GM20000 (cell line): Measurements from ENCODE around the gene COLEC12.

ENCODE experiments used
- DNase-seq: peaks from one replicate; pipeline ENCODE4 v3.0.0; 2012; ENCODE audit warnings: low spot score
- CTCF ChIP-seq: IDR thresholded peaks from 2 replicates; pipeline ENCODE4 v1.5.1; 2012; ENCODE audit warnings: mild to moderate bottlenecking, control low read depth; ENCODE audit errors: extremely low read depth, missing control alignments

The COLEC12 gene

DNA sequence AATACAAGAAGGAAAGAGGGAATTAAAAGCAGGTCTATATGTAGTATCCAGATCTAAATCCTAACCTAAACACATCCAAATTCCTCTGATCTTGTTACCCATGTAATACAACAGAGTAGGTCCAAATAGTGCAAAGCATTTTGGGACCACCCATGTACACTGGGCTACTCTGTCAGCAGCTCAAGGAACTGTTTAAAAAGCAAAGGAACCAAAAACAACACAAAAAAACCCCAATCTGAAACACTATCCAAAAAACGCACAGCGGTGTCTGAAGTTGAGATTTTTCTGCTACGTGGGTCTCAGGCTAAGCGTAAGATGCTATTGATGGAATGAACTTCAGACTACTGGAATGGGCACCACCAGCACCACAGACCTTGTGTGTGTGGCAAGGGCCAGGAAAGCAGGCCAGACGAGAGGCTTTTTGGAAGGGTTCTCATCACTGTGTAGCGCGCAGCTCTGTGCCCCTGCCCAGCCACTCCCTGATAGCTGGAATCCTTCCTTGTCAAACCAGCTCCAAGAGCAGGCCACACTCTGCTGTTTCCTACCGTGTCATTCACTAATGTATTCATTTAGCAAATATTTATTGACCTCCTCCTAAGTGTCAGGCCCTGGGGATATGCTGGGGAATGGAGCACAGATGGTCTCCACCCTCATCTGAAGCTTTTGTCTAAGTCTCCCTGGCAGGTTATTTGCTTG is 101.4 kb downstream of the COLEC12 start:
- TF ChIP-seq CTCF: no peak
- DNase-seq: no peak

GRCh38 chr18:396556-396955 is 103.9 kb downstream of the COLEC12 start:
- TF ChIP-seq CTCF: no peak
- no peak for DNase-seq

- no peak for TF ChIP-seq CTCF
- DNase-seq: no peak
Observed at GRCh38 chr18:396251-396555, 104.3 kb downstream of the COLEC12 start.

DNA sequence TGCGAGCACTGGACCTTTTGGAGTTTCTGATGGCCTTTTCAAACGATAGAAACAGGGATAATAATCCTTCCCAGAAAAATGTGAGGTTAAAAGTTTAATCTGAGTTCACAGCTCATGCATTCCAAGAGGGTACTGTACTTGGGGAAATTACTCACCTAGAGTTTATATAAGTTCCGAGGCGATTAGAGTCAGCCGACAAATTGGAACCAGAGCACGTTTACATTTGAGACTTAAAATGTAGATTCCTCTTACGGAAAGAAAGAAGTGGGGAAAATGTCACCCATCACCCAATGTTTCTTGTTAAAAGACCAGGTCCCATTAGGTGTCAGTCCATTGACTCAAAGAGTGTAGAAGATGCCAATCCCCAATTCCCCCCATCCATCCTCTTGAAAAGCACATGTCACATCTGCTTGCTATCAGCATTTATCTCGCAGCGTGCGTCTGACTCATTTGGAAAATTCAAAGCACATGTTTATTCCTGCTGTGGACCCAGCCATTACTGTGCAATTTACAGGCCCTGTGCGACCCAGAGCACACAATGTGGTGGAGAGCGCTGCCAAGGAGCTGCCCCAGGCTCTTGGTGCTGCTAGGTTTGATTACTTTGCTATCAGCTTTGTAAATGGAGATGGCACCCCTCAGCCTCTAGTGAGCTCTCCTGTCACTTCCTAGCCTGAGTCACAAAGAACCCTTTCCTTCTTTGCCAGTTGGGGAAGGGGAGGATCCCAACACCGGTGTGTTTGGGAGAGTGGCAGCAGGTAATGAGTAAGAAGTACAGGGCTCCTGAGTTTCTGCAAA is 104.8 kb downstream of the COLEC12 start:
- DNase-seq: no peak
- no peak for TF ChIP-seq CTCF

DNA sequence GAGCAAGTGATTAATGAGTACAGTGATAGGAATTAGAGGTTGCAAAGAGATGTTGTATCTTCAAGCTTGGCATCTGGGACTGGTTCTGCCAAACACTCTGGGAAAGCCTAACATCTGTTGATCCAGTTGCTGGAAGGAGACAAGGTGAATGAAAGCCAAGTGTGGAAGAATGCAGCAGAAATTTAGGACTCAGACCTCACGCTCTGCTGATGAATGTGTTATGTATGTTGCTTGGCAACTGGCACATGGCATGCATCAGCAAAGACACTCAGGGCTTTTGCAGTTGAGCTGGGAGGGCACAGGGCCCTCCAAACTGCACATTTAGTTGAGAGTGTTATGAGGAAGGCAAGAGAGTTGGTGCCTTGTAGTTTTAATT is 105.5 kb downstream of the COLEC12 start:
- DNase-seq: no peak
- no peak for TF ChIP-seq CTCF

- TF ChIP-seq CTCF: no peak
- no peak for DNase-seq
Observed at GRCh38 chr18:394262-394986, 106.1 kb downstream of the COLEC12 start.

GRCh38 chr18:393574-393957 is 106.9 kb downstream of the COLEC12 start:
- no peak for TF ChIP-seq CTCF

More at GRCh38 chr18:393574-393957, 106.9 kb downstream of the COLEC12 start:
- no peak for DNase-seq
